Measurements from ENCODE around the gene IPO11. TPM values are rescaled to one million over a fixed set of nuclear protein-coding genes. Genes with fewer than 3 reads are reported as not detected.
"Not testable (repeated sequence)": the region's sequence is repeated elsewhere in the genome, so short reads cannot be mapped to it uniquely, and the experiment has no call there.

The IPO11 gene
- total RNA-seq, 4 donors from 2014 or later, result 20.8 to 48.2 (median 23.6) TPM

- no peak for DNase-seq (ENCODE audit: low spot score)
- TF ChIP-seq CTCF (IDR thresholded peaks at IDR 0.05), result no peak
- ATAC-seq (ENCODE audit: low FRiP score), result no peak
These were observed 208.7 kb downstream of the IPO11 start for GRCh38 chr5:62621280-62621679.

GRCh38 chr5:62623271-62623670 is 210.7 kb downstream of the IPO11 start:
- no peak for TF ChIP-seq CTCF (IDR thresholded peaks at IDR 0.05)
- DNase-seq (ENCODE audit: low spot score) (no peak), ATAC-seq (ENCODE audit: low FRiP score) (no peak)

- not testable (repeated sequence) for ATAC-seq (ENCODE audit: low FRiP score); DNase-seq (ENCODE audit: low spot score)
These were observed 211.9 kb downstream of the IPO11 start for GRCh38 chr5:62624436-62624835.

GRCh38 chr5:62626534-62626933 is 214.0 kb downstream of the IPO11 start:
- DNase-seq (ENCODE audit: low spot score) (no peak), ATAC-seq (ENCODE audit: low FRiP score) (no peak)
- no peak for TF ChIP-seq CTCF (IDR thresholded peaks at IDR 0.05)

- DNase-seq (ENCODE audit: low spot score), result no peak
- ATAC-seq (ENCODE audit: low FRiP score), result no peak
- no peak for TF ChIP-seq CTCF (IDR thresholded peaks at IDR 0.05)
These were observed 214.6 kb downstream of the IPO11 start for GRCh38 chr5:62627121-62627520.

- TF ChIP-seq CTCF (IDR thresholded peaks at IDR 0.05), result no peak
- DNase-seq (ENCODE audit: low spot score), result no peak
- ATAC-seq (ENCODE audit: low FRiP score), result no peak
These were observed 215.3 kb downstream of the IPO11 start for GRCh38 chr5:62627901-62628300.

- TF ChIP-seq CTCF (IDR thresholded peaks at IDR 0.05), result no peak
- DNase-seq (ENCODE audit: low spot score) (no peak), ATAC-seq (ENCODE audit: low FRiP score) (no peak)
These were observed 219.5 kb downstream of the IPO11 start for GRCh38 chr5:62631909-62632580.
